Stromal cell of bone marrow (primary cell): ENCODE measurements around the gene NFS1.

Source experiments
- DNase-seq: peaks from one replicate; pipeline ENCODE4 v3.0.0-alpha.2; 2012; ENCODE audit warnings: low read depth

The NFS1 gene

GRCh38 chr20:35673884-35674283, 25.3 kb downstream of the NFS1 start:
- no peak for DNase-seq

DNA sequence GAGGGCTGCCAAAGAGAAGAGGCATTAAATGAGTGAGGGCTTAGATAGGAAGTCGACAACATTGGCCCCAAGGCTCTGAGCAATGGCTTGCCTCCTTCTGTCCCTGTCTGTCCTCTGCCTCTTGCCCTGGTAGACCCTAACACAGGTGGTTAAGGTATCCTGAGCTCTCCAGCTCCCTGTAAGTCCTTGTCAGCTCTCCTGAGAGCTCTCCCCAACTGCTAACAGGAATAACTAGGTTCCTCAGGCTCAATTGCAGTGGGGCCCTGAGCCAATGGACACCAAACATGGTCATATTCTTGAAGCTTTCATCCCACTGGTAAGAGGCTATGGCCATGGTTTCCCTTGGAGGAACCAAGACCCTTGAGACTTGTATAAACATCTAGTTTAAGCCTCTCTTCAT, 29.5 kb downstream of the NFS1 start:
- DNase-seq, result no peak

GRCh38 chr20:35669221-35669620, 29.9 kb downstream of the NFS1 start:
- no peak for DNase-seq

DNA sequence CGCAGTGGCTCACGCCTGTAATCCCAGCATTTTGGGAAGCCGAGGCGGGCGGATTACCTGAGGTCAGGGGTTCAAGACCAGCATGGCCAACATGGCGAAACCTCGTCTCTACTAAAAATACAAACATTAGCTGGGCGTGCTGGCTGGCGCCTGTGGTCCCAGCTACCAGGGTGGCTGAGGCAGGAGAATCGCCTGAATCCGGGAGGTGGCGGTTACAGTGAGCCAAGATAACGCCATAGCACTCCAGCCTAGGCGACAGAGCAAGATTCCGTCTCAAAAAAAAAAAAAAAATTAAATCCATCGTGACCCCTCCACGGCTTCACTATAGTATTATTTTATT, 33.2 kb downstream of the NFS1 start:
- DNase-seq, result no peak

DNA sequence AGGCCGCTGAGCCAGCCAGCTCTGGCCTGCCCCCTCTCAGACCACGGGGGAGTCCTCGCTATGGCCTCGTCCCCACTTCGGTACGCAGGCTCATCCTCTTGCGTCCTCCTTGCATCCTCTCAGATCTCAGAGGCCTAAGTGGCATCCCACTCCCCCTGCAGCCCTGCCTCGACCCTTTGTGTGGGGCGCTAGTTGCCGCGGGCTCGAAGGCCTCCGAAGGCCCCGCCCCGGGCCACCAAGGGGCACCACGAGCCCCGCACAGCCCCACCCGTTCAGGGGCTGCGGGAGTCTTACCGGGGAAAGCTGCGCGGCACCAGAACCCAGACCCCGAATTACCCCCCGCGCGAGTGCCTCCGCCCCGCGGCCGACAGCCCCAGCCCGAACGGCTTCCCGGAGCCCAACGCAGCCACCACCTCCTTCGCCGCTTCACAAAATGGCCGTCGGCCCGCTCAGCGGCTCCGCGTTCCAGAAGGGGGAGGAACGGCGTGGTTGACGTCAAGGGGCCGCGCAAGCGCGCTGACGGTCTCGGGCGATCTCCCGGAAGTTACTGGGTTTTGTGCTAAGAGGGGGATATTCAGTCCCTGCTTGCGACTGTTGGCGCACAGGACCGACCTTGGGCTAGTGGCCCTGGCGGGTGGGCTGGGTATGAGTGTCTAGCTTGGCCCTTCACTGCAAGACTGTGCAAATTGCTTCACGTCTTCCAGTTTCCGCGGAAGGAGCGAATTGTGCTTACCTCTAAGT, 34.5 kb downstream of the NFS1 start, which contains the start of the genes CPNE1 and RBM12:
CPNE1 (minus strand) TSS at position 435 of the 741 bp plus-strand sequence. CDS start 31,977 bp downstream, outside the sequence.
RBM12 (minus strand) TSS at position 435 of the 741 bp plus-strand sequence. CDS start 9,578 bp downstream, outside the sequence.
- DNase-seq, result peak; percentile 81

DNA sequence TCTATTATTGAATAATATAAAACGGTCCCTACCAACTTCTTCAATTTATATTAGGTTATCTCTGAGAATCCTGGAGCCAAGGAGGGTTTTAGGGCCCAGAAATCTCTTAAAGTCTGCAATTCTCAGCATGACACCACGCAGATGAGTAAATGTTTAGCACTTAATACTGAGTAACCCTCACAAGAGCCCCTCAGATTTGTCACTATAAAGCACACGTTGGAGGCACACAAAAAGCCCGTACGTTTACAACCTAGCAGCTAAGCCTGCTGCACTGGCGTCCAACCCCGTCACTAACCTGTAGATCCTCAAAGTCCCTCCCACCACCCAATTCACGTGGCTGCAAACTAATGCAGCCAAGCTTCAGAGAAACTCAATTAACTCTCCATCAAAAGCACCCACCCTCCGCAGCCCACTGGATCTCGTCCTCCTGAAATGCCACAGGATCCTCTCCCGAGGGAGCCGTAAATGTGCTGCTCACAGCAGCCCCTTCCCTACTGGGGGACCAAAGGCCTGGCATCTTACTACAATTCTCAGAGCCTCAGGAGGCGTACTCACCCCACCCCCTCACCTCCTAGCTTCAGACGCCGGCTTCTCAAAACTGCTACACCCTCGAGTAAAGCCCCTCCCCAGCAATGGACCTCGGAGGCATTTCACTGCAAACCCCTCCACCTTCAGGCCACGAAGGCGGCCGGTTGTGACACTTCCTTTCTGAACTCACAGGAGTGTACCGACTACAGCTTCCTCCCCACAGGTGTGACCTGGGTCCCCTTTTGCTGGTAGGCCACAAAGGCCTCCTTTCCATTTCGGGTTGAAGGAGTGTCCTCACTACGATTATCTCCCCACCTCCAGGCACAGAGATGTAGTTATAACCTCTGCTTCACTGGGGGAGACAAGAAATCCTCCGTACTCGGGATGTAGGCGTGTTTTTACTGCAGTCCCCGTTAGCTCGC, 35.4 kb downstream of the NFS1 start:
- peak; percentile 7 for DNase-seq

DNA sequence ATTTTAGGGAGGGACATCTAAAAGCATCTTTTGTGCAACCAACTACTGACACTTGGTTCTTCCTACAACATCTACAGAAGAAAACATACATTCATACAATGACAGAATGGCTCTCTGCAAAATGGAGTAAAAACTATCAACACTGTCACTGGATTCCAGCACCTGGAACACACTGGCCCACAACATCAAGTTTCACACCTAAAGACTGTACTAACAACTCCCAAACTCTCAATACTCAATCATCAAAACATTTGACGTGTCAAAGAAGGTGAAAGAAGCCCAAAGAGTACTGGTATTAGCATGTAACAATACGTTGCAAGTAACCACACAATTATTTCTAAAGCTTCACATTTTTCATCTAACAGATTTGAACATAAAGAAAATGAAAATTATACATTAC, 36.6 kb downstream of the NFS1 start:
- DNase-seq, result no peak

DNA sequence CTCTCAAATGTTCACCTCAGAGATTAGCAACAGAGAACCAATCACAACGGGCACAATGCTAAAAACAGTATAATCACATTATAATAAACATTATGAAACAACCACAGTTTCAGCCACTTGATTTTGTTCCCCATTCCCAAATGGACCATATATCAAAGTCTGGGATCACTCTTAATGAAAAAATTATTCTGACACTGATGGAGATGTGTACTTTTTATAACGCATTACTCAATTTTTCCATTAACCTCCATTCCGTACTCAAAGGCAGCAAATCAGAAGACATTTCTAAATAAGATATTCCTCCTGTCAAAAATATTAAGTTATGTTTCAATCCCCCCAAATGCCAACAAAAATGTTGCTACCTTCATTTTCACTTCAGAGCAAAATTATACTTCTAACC, 37.2 kb downstream of the NFS1 start:
- DNase-seq, result no peak

- DNase-seq, result no peak
These were observed 38.1 kb downstream of the NFS1 start for GRCh38 chr20:35661053-35661452.

GRCh38 chr20:35660122-35660937, 38.8 kb downstream of the NFS1 start:
- DNase-seq, result no peak

DNA sequence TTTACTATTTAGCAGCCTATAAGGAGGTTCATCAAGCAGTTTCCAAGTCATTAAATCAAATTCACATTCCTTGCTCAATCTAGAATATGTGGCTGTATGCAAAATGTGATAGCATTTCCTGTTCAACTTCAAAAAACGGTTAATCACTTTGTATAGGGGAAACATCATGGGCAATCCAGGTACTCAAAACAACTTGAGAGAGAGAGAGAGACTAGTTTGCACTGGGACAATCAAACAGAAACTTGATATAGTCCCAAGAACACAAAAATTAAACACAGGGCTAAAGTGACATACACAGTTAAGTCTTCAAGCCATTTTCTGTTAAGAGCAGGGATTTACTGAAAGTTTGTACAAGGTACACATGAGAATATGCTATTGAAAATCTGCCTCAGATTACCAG, 41.9 kb downstream of the NFS1 start:
- no peak for DNase-seq

GRCh38 chr20:35654415-35654814, 44.7 kb downstream of the NFS1 start:
- DNase-seq, result no peak

DNA sequence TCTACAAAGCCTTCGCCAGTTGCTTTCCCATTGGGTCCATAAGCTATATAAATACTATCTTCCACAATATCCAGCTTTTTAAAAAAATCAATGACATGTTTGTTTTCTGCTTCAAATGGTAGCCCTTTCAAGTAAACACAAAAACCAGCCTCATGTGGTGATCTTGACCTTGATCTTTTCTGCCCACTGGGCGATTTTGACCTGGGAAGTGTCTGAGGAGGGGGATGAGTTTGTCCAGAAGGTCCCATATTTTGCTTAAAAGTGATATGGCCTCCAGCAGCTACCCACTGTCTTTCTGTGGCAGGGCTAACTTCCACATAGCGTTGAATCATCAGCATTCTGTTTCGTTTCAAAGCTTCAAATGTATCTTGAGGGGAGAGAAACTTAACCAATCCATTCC, 45.3 kb downstream of the NFS1 start:
- no peak for DNase-seq

- DNase-seq, result no peak
These were observed 45.8 kb downstream of the NFS1 start for GRCh38 chr20:35653430-35653734.

DNA sequence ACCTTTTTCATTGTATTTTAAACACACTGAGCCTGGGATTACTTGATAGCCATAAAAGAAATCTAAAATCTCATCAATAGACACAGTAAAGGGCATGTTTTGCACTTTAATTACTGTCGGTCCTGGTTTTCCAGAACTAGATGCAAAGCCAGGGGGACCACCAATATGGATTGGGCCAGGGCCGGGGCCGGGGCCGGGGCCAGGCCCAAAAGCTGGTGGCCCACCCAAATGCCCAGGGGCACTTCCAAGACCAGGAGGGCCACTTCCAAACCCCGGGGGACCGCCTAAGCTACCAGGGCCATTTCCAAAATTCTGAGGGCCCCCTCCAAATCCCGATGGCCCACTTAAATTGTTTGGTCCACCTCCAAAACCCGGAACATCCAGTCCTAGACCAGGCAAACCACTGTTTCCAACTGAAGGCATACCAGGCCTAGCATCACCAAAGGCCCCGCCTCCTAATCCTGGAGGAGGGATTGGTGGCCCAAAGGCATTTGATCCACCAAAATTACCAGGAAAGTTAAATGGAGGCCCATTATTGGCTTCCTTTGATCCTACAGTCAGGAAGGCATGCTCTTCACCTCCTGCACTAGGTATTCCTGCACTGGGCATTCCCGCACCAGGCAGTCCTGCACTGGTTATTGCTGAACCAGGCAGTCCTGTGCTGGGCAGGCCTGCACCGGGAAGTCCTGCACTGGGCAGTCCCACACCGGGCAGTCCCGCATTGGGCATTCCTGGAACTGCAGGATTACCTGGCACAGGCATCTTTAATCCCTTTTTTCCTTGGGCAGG, 46.3 kb downstream of the NFS1 start:
- DNase-seq, result no peak

DNA sequence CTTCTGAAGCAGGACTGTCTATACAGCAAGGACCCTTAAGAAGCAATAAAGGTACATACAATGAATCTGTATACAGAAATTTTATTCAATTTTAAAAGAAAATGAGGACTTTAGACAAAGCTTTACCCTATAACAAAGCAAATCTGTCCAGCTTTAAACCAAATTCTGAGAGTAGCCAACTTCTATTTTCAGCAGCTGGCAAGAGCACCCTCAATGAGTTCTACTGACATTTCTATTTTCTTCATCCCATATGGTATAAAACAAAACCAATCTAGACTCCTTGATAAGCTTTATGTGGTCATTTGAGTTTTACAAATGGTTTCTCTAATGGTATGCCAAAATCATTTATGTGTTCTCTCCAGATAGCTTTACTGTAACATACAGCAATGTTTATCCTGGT, 47.2 kb downstream of the NFS1 start:
- no peak for DNase-seq

DNA sequence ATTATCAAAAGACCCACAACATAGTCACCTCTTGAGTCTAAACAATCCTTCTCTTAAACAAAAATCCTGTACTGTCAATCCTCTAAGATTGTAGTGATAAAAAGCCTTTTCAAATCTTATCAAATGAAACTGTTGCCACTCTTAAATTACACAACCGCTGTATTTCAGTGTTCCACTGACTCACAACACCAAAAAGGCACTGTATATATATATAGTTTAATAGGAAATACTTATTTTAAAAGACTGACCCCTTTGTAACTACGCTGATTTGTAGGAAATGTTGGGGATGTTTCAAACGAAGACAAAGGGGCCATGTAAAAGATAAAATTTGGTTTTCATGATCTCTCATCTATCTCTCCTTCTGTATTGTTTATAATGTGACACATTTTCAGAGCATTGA, 48.5 kb downstream of the NFS1 start:
- no peak for DNase-seq

DNA sequence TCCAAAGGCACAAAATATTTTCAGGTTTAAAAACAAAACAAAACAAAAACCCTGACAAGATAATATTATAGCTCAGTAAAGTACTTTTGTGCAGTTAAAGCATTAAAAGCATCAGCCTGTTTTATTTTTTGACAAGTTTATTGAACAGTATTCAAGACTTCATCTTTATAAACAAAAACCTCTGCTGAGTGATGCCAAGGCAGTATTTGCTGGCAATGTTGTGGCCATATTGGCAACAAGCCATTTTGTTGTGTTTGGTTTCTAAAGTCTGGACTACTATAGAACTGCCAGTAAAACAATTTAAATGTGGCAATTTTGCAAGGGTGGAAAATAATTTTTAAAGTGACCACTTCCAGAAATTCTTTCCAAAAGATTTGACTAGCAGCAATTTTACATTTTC, 50.3 kb downstream of the NFS1 start:
- DNase-seq, result no peak

DNA sequence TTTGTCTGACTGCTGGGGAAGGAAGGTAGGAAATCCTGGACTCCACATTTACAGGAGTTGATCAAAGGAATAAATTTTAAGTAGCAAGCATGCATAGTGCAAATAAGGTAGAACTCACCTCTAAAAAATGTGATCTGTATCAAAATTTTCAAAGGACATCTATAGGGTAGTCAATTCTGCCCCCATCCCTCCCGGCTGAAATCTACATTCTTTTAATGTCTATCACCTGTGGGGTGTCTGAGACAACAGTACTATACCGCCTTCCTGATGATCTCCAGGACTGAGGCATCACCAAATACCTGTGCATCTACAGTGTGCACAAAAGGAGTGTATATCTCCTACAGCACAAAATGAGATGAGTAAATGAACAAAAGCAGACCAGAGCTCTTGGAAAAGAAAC, 54.3 kb downstream of the NFS1 start:
- DNase-seq, result no peak

DNA sequence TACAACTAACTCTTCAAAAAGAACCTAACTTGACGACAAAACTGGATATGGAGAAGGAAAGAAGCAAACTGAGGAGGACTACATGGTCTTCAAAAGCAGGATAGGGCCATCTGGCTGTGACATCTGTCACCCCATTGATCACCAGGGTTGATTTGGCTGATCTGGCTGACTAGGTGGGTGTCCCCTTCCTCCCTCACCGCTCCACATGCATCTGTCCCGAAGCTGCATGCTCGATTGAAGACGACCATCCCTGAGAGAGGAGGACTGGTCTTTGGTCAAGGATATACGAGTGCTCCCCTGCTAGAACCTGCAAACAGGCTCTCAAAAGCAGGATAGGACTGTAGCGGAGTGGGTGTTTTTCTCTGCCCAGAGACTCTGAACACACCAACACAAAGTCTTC, 56.1 kb downstream of the NFS1 start:
- DNase-seq, result no peak

DNA sequence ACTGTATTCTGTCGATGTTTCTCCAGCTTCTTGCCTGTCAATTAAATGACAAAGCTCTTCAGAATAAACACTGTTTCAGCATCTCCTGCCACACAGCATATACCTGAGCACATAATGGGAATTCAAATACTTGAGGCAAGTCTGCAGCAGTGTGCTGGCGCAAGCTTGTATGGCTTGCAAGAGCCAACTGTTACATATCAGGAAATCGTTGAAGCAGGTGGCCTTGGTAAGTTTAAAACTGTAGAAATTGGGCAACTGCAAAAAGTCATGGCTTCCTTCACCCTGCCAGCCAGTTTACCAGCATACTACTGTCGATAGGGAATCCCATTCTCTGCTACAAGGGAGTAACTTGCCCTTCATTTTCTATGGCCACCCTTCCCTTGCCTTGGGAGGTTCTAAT, 57.4 kb downstream of the NFS1 start:
- DNase-seq, result no peak

GRCh38 chr20:35640724-35641123, 58.4 kb downstream of the NFS1 start:
- no peak for DNase-seq
